Measurements from ENCODE around the gene TMEM213. TPM values are rescaled to one million over a fixed set of nuclear protein-coding genes. Genes with fewer than 3 reads are reported as not detected.

Gene TMEM213
- total RNA-seq, 6 experiments from 2014 or later = not detected

GRCh38 chr7:138848056-138848980 is 50.5 kb downstream of the TMEM213 start:
- peaks cover 10% of the 10 kb centered on the region for H3K4me1 Mint-ChIP-seq (ENCODE audit: low read depth)
- H3K36me3 Mint-ChIP-seq (ENCODE audit: low read depth) = peaks cover 23% of the 10 kb centered on the region
- no peak for DNase-seq
- no peaks in the 10 kb centered on the region for H3K27me3 Mint-ChIP-seq (ENCODE audit: insufficient read depth)
- H3K4me3 Mint-ChIP-seq = no peak overlapping the region
- no peak overlapping the region for H3K27ac Mint-ChIP-seq
- no peaks in the 10 kb centered on the region for H3K9me3 Mint-ChIP-seq
- TF ChIP-seq CTCF (IDR thresholded peaks at IDR 0.05) = no peak

- no peak for TF ChIP-seq CTCF (IDR thresholded peaks at IDR 0.05)
- H3K9me3 Mint-ChIP-seq = no peaks in the 10 kb centered on the region
- H3K36me3 Mint-ChIP-seq (ENCODE audit: low read depth) = peaks cover 24% of the 10 kb centered on the region
- H3K27ac Mint-ChIP-seq = no peak overlapping the region
- H3K4me1 Mint-ChIP-seq (ENCODE audit: low read depth) = peaks cover 10% of the 10 kb centered on the region
- no peaks in the 10 kb centered on the region for H3K27me3 Mint-ChIP-seq (ENCODE audit: insufficient read depth)
- H3K4me3 Mint-ChIP-seq = no peak overlapping the region
- DNase-seq = no peak
These were observed 51.9 kb downstream of the TMEM213 start for GRCh38 chr7:138849701-138850100.

GRCh38 chr7:138852469-138852868 is 54.7 kb downstream of the TMEM213 start:
- no peaks in the 10 kb centered on the region for H3K9me3 Mint-ChIP-seq
- peaks cover 46% of the 10 kb centered on the region for H3K36me3 Mint-ChIP-seq (ENCODE audit: low read depth)
- H3K4me1 Mint-ChIP-seq (ENCODE audit: low read depth) = peaks cover 10% of the 10 kb centered on the region
- TF ChIP-seq CTCF (IDR thresholded peaks at IDR 0.05) = no peak
- no peaks in the 10 kb centered on the region; the same call in 1 of the 2 replicates for H3K27me3 Mint-ChIP-seq (ENCODE audit: insufficient read depth)
- DNase-seq = no peak
- H3K27ac Mint-ChIP-seq = no peak overlapping the region
- no peak overlapping the region for H3K4me3 Mint-ChIP-seq

GRCh38 chr7:138853448-138853847 is 55.7 kb downstream of the TMEM213 start:
- peaks cover 56% of the 10 kb centered on the region for H3K36me3 Mint-ChIP-seq (ENCODE audit: low read depth)
- H3K4me3 Mint-ChIP-seq = no peak overlapping the region
- H3K9me3 Mint-ChIP-seq = peaks cover 9% of the 10 kb centered on the region; the same call in 1 of the 2 replicates
- H3K27ac Mint-ChIP-seq = no peak overlapping the region
- peaks cover 10% of the 10 kb centered on the region for H3K4me1 Mint-ChIP-seq (ENCODE audit: low read depth)
- TF ChIP-seq CTCF (IDR thresholded peaks at IDR 0.05) = no peak
- DNase-seq = no peak
- H3K27me3 Mint-ChIP-seq (ENCODE audit: insufficient read depth) = no peaks in the 10 kb centered on the region; the same call in 1 of the 2 replicates

GRCh38 chr7:138854115-138854645 is 56.4 kb downstream of the TMEM213 start:
- H3K4me1 Mint-ChIP-seq (ENCODE audit: low read depth) = peaks cover 10% of the 10 kb centered on the region
- no peak for DNase-seq
- peaks cover 56% of the 10 kb centered on the region for H3K36me3 Mint-ChIP-seq (ENCODE audit: low read depth)
- no peaks in the 10 kb centered on the region; the same call in 1 of the 2 replicates for H3K27me3 Mint-ChIP-seq (ENCODE audit: insufficient read depth)
- peaks cover 10% of the 10 kb centered on the region; the same call in 1 of the 2 replicates for H3K9me3 Mint-ChIP-seq
- no peak overlapping the region for H3K27ac Mint-ChIP-seq
- TF ChIP-seq CTCF (IDR thresholded peaks at IDR 0.05) = no peak
- H3K4me3 Mint-ChIP-seq = no peak overlapping the region

All from HFFc6 (cell line).